GM06990 (cell line): Measurements from ENCODE around the gene XCR1.
"Not testable (repeated sequence)": the region's sequence is repeated elsewhere in the genome, so short reads cannot be mapped to it uniquely, and the experiment has no call there.

Experiments
- DNase-seq: peaks from one replicate; pipeline ENCODE4 v3.0.0-alpha.2; 2011; ENCODE audit not compliant: insufficient read length; ENCODE audit errors: extremely low read depth
- H3K27me3 ChIP-seq: replicated peaks from 2 replicates; pipeline ENCODE4 v1.6.0; 2011; ENCODE audit warnings: low read length; ENCODE audit not compliant: control insufficient read depth, insufficient read depth
- H3K36me3 ChIP-seq: 2 replicates; pipeline ENCODE4 v1.5.1; 2011; ENCODE audit warnings: low read length; ENCODE audit not compliant: control insufficient read depth, insufficient read depth
- H3K4me3 ChIP-seq: replicated peaks from 2 replicates; pipeline ENCODE4 v1.5.1; 2011; ENCODE audit warnings: low read depth, mild to moderate bottlenecking, control low read depth, low read length
- TF ChIP-seq, protein P1 (sequence below): IDR thresholded peaks from 2 replicates; pipeline ENCODE4 v1.5.1; 2011; ENCODE audit warnings: low read length, control low read depth, mild to moderate bottlenecking, inconsistent platforms; ENCODE audit not compliant: insufficient read depth, poor library complexity, severe bottlenecking

The XCR1 gene

DNA sequence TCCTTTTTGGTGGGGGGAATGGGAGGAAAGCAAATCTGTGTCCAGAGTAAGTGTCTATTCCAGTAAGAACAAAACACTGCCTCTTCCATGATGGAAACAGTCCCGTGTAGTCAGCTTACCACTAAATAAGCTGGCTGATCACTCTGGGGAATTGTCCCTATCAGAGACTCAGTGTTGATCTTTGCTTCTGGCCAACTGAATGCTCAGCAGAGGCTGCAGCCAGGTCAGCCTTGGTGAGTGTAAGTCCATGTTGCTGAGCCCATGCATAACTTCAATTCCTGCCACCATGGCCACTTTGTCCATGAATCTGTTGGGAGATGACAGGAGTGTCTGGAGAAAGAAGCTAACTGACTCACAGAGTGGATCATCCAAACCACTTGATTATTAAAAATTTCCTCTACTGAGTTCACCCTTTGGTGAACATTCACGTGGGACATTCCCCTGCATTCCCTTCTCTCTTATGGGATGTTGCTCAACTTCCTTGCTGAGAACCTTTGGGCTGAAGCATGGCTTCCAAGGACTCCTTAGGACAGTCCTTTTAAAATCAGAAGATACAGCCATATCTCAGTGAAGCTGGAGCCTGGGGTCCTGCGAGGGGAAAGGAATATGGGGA is 33.9 kb upstream of the XCR1 start:
- no peak for DNase-seq
- Histone ChIP-seq H3K27me3 (no peaks in the 10 kb centered on the region), H3K36me3 (no peaks in the 10 kb centered on the region), H3K4me3 (no peak overlapping the region)
- TF ChIP-seq, protein P1, sequence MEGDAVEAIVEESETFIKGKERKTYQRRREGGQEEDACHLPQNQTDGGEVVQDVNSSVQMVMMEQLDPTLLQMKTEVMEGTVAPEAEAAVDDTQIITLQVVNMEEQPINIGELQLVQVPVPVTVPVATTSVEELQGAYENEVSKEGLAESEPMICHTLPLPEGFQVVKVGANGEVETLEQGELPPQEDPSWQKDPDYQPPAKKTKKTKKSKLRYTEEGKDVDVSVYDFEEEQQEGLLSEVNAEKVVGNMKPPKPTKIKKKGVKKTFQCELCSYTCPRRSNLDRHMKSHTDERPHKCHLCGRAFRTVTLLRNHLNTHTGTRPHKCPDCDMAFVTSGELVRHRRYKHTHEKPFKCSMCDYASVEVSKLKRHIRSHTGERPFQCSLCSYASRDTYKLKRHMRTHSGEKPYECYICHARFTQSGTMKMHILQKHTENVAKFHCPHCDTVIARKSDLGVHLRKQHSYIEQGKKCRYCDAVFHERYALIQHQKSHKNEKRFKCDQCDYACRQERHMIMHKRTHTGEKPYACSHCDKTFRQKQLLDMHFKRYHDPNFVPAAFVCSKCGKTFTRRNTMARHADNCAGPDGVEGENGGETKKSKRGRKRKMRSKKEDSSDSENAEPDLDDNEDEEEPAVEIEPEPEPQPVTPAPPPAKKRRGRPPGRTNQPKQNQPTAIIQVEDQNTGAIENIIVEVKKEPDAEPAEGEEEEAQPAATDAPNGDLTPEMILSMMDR = no peak

DNA sequence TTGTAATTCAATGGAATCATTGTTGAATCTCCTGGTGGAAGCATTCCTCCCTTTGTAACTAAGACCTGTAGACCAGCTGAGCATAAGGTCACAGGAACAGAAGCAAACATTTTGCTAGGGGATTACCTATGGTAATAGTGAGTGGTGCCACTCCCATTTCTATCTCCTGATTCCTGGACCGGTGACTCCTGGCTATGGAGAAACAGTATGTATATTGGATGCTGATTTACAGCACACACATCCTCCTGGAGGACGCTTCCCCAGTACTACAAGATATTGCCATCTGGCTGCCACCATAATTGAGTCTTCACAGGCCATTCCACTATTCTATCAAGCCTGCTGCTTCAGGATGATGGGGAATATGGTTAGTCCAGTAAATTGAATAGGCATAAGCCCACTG is 33.3 kb upstream of the XCR1 start:
- DNase-seq = no peak
- Histone ChIP-seq H3K36me3 (no peaks in the 10 kb centered on the region), H3K4me3 (no peak overlapping the region), H3K27me3 (no peaks in the 10 kb centered on the region)
- TF ChIP-seq, protein P1 = no peak

DNA sequence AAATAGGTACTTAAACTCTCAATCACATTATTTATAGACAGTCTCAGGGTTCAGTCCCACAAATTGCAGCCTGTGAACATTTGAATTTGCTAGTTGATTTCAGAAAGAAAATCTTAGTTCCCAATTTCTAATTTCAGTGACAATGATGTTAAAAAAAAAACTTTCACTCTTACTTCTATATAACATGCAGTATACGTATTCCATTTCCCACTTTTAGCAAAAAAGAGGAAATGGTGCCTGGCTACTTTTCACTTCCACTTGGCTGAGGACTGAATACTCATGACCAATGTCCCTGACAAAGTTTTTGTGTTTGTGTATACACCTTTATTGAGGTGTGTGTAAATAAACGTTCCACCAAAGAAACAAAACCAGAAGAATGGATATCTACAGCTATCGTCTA is 32.1 kb upstream of the XCR1 start:
- Histone ChIP-seq H3K27me3 (no peaks in the 10 kb centered on the region), H3K36me3 (no peaks in the 10 kb centered on the region), H3K4me3 (no peak overlapping the region)
- DNase-seq = peak; percentile 15
- TF ChIP-seq, protein P1 = no peak

DNA sequence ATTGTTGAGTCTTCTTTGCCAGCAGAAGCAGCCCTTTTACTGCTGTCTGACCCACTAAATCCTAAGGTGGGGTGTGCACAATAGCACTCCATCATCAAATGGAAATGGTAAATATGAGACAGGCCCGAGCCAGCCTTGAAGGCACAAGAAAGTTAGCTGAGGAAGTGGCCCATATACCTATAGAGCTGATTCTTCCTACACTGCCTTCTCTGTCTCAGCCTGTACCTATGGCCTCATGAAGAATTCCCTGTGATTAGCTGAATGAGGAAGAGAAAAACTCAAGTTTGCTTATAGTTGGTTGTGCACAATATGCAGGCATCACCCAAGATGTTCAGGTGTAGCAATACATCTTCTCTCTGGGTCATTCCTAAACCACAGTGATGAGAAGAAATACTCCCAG is 31.7 kb upstream of the XCR1 start:
- H3K27me3 ChIP-seq = no peaks in the 10 kb centered on the region
- TF ChIP-seq, protein P1 = no peak
- DNase-seq = no peak
- no peaks in the 10 kb centered on the region for H3K36me3 ChIP-seq
- no peak overlapping the region for H3K4me3 ChIP-seq

DNA sequence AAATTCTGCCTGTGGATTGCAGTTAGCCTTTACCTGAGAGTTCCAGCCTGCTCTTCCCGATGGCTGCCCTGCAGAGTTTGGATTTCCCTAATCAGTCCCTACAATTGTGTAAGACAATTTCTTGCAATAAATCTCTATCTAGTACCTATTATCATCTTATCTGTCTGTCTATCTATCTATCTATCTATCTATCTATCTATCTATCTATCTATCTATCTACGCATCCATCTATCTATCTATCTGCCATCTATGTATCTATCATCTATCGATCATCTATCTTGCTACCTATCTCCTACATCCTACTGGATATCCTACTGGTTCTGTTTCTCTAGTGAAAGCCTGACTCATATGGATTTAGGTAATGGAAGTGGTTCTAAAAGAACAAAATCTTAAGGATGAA is 30.4 kb upstream of the XCR1 start:
- no peaks in the 10 kb centered on the region for H3K36me3 ChIP-seq
- no peaks in the 10 kb centered on the region for H3K27me3 ChIP-seq
- TF ChIP-seq, protein P1 = no peak
- no peak overlapping the region for H3K4me3 ChIP-seq
- DNase-seq = no peak

DNA sequence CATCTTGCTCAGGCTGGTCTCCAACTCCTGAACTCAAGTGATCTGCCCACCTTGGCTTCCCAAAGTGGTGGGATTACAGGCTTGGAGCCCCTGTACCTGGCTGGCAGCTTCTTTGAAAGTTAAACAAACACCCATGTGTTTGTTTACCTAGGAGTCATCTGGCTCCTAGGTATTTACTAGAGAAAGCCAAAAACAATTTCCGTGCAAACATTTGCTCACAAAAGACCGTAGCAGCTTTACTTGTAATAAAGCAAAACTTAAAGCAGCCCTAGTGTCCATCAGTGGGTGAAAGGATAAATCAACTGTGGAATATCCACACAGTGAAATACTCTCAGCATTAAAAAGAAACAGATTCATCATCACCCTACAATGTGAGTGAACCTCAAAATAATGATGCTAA is 29.4 kb upstream of the XCR1 start:
- H3K4me3 ChIP-seq = no peak overlapping the region
- no peaks in the 10 kb centered on the region for H3K36me3 ChIP-seq
- no peak for DNase-seq
- TF ChIP-seq, protein P1 = no peak
- no peaks in the 10 kb centered on the region for H3K27me3 ChIP-seq

DNA sequence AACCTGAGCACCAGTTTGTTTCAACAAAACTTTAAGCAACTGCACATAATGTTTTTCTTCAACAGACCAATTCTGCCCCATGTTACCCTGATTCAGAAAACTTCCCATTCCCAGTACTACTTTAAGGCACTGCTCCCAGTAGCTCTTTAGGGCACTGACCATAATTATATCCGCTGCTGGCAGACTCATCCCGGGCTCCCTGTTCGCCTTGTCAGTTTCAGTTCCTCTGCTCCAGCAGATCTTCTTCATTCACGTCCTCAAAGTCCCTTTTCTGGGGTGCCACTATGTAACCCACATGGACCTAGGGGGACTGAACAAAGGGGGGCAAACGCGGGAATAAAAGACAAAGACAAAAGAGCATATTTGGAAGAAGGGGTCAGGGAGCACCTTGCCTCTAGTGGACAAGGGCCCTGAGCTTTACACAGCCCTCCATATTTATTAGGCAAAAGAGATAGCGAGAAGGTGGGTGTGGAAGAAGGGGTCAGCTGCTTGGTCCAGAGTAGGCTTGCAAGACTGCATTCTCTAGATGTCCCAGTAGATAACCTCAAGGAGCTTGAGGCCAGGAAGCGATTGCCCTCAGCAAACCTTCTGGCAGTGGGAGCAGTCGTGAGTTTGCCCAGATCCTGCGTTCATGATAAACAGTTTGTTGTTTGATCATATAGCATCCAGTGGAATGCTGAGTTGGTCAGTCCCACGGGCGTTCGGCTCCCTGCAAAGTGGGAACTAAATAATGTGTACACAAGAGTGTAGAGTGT is 26.7 kb upstream of the XCR1 start:
- DNase-seq, H3K27me3 ChIP-seq: not testable (repeated sequence)

DNA sequence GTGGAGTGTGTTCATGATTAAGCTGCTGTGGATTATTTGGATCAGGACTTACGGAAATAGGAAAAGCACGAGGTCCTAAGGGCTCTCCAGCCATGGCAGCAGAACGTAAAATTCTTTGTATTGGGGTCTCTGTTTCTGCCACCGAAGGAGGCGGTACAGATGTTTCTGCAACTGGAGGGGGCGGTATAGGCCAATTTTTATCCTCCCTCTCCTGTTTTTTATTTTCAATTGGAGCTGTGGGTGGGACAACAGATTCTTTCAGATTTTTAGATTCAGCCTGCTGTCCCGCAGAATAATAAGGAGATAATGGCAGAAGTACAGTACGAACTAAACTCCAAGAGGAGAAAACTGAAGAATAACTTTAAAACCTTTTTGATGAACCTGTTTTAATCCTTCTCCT is 26.0 kb upstream of the XCR1 start:
- H3K4me3 ChIP-seq, DNase-seq, H3K27me3 ChIP-seq, H3K36me3 ChIP-seq: not testable (repeated sequence)

More for the DNA sequence above, 26.7 kb upstream of the XCR1 start:
- H3K4me3 ChIP-seq, H3K36me3 ChIP-seq: not testable (repeated sequence)
